Activated naive CD4-positive, alpha-beta T cell treated with anti-CD3 and anti-CD28 coated beads, Interleukin-2, amount 50 U/mL, for 24 hours (primary cell): ENCODE measurements around the gene ICAM4.
"Not testable (repeated sequence)": the region's sequence is repeated elsewhere in the genome, so short reads cannot be mapped to it uniquely, and the experiment has no call there.

Experiments used
- H3K27ac Mint-ChIP-seq: one replicate; pipeline ENCODE4 v1.8.0; 2021; ENCODE audit warnings: mild to moderate bottlenecking, mixed read lengths
- H3K27me3 Mint-ChIP-seq: one replicate; pipeline ENCODE4 v1.8.0; 2021; ENCODE audit warnings: mixed read lengths
- H3K36me3 Mint-ChIP-seq: one replicate; pipeline ENCODE4 v1.8.0; 2021; ENCODE audit warnings: mixed read lengths
- H3K4me1 Mint-ChIP-seq: one replicate; pipeline ENCODE4 v1.8.0; 2021; ENCODE audit warnings: mixed read lengths
- H3K4me3 Mint-ChIP-seq: one replicate; pipeline ENCODE4 v1.8.0; 2021; ENCODE audit warnings: mild to moderate bottlenecking, mixed read lengths
- H3K9me3 Mint-ChIP-seq: one replicate; pipeline ENCODE4 v1.8.0; 2021; ENCODE audit warnings: mixed read lengths

ICAM4 gene, protein sequence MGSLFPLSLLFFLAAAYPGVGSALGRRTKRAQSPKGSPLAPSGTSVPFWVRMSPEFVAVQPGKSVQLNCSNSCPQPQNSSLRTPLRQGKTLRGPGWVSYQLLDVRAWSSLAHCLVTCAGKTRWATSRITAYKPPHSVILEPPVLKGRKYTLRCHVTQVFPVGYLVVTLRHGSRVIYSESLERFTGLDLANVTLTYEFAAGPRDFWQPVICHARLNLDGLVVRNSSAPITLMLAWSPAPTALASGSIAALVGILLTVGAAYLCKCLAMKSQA

DNA sequence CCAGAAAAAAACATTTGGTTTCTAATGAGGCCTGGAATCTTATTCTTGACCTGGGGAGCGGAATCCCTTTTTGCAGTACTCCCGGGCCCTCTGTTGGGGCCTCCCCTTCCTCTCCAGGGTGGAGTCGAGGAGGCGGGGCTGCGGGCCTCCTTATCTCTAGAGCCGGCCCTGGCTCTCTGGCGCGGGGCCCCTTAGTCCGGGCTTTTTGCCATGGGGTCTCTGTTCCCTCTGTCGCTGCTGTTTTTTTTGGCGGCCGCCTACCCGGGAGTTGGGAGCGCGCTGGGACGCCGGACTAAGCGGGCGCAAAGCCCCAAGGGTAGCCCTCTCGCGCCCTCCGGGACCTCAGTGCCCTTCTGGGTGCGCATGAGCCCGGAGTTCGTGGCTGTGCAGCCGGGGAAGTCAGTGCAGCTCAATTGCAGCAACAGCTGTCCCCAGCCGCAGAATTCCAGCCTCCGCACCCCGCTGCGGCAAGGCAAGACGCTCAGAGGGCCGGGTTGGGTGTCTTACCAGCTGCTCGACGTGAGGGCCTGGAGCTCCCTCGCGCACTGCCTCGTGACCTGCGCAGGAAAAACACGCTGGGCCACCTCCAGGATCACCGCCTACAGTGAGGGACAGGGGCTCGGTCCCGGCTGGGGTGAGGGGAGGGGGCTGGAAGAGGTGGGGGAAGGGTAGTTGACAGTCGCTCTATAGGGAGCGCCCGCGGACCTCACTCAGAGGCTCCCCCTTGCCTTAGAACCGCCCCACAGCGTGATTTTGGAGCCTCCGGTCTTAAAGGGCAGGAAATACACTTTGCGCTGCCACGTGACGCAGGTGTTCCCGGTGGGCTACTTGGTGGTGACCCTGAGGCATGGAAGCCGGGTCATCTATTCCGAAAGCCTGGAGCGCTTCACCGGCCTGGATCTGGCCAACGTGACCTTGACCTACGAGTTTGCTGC is at the start of gene ICAM4:
Gene ICAM4 (plus strand): TSS at position 153 of the 935 bp plus-strand sequence. CDS start 58 bp downstream, at position 211.
- H3K9me3 Mint-ChIP-seq: no peaks in the 10 kb centered on the region
- H3K4me1 Mint-ChIP-seq: peaks cover 46% of the 10 kb centered on the region
- peak within 1 kb of the TSS; percentile 73 for H3K4me3 Mint-ChIP-seq
- peaks cover 15% of the 10 kb centered on the region for H3K27me3 Mint-ChIP-seq
- H3K36me3 Mint-ChIP-seq: peaks cover 5% of the 10 kb centered on the region
- no peak within 1 kb of the TSS for H3K27ac Mint-ChIP-seq

DNA sequence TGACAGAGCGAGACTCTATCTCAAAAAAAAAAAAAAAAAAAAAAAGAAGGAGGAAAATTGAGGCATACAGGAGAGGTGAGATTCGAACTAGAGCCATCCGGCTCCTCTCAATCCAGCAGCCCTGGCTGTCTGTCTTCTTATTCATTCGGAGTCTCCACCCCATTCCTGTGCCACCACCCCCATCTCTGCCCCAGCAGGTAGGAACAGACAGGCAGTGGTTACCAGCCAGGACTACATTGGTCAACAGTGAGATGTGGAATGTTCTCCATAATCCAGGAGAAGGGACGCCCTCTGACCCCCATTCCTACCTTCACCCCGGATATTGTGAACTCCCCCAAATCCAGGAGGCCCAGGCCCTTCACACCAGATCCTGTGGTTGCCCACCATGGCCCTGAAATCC is 49.1 kb upstream of the ICAM4 start:
- Mint-ChIP-seq H3K9me3 (no peaks in the 10 kb centered on the region), H3K27me3 (no peaks in the 10 kb centered on the region), H3K4me3 (no peak overlapping the region), H3K4me1 (peaks cover 15% of the 10 kb centered on the region), H3K27ac (no peak overlapping the region), H3K36me3 (no peaks in the 10 kb centered on the region)

DNA sequence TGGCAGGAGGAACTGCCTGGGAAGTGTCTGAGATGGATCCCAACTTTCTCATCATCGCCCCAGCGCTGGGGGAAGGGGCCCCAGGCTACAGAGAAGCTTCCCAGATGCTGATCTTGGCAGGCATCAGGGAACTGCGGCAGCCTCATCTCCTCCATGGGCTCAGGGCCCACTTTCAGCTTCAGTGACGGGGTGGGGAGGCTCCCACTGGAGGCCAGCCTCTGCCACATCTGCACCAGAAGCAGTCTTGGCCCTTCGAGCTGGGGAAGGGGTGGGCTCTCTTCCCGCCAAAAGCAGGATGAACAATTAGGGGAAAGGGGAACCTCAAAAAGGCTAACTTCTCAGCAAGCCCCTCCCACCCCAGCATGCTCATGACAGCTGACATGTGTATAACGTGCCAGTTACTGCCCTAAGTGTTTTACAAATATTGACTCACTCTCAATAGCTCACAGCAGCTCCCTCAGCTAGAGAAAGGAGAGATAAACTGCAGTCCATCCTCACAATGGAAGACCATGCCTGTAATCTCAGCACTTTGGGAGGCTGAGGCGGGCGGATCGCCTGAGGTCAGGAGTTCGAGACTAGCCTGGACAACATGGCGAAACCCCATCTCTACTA is 48.5 kb upstream of the ICAM4 start:
- H3K27ac Mint-ChIP-seq: no peak overlapping the region

DNA sequence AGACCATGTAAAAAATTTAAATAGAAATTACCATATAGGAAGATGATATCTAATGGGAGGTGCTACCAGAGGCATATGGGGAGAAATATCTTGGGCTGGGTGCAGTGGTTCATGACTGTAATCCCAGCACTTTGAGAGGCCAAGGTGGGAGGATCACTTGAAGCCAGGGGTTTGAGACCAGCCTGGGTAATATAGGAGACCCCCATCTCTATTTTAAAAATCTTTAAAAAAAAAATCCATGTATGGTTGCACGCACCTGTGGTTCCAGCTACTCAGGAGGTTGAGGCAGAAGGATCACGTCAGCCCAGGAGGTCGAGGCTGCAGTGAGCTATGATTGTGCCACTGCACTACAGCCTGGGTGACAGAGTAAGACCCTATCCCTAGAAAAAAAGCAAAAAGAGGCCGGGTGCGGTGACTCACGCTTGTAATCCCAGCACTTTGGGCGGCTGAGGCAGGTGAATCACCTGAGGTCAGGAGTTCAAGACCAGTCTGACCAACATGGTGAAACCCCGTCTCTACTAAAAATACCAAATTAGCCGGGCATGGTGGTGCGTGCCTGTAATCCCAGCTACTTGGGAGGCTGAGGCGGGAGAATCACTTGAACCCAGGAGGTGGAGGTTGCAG is 44.8 kb upstream of the ICAM4 start:
- not testable (repeated sequence) for H3K27me3 Mint-ChIP-seq, H3K4me1 Mint-ChIP-seq, H3K4me3 Mint-ChIP-seq, H3K27ac Mint-ChIP-seq, H3K9me3 Mint-ChIP-seq, H3K36me3 Mint-ChIP-seq

More for the DNA sequence above, 48.5 kb upstream of the ICAM4 start:
- Mint-ChIP-seq H3K4me3 (no peak overlapping the region), H3K27me3 (no peaks in the 10 kb centered on the region), H3K4me1 (peaks cover 15% of the 10 kb centered on the region), H3K9me3 (no peaks in the 10 kb centered on the region), H3K36me3 (no peaks in the 10 kb centered on the region)

DNA sequence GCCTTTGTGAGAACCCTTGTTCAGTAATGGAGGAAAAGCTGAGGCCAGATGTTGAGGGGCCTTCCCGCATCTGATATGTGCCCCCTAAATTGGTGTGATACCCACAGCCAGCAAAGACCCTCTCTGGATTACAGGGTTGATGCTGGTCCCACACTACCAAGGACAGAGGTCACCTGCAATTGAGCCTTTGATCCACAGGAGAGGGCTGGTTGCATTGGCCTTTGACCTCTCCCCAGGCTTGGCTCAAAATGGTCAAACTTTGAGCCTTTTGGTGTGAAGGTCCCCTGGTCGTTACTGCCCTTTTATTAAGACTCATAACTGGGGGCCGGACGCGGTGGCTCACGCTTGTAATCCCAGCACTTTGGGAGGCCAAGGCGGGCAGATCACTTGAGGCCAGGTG is 43.1 kb upstream of the ICAM4 start:
- no peak overlapping the region for H3K27ac Mint-ChIP-seq
- no peak overlapping the region for H3K4me3 Mint-ChIP-seq
- H3K9me3 Mint-ChIP-seq: no peaks in the 10 kb centered on the region
- no peaks in the 10 kb centered on the region for H3K4me1 Mint-ChIP-seq
- no peaks in the 10 kb centered on the region for H3K36me3 Mint-ChIP-seq
- H3K27me3 Mint-ChIP-seq: no peaks in the 10 kb centered on the region

- no peak overlapping the region for H3K27ac Mint-ChIP-seq
- H3K4me1 Mint-ChIP-seq: no peaks in the 10 kb centered on the region
- no peaks in the 10 kb centered on the region for H3K36me3 Mint-ChIP-seq
These were observed 41.4 kb upstream of the ICAM4 start for GRCh38 chr19:10245189-10245939.

DNA sequence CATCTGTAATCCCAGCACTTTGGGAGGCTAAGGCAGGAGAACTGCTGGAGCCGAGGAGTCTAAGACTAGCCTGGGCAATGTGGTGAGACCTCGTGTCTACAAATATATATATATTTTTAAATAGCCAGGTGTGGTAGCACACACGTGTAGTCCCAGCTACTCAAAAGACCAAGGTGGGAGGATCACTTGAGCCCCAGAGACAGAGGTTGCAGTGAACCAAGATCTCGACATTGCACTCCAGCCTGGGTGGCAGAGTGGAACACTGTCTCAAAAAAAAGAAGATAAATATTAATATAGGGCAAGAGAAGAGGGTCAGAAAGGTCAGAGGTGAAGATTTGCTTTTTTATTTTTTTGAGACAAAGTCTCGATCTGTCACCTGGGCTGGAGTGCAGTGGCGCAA is 40.2 kb upstream of the ICAM4 start:
- H3K4me3 Mint-ChIP-seq: no peak overlapping the region
- peaks cover under 1% of the 10 kb centered on the region for H3K4me1 Mint-ChIP-seq

More at GRCh38 chr19:10245189-10245939, 41.4 kb upstream of the ICAM4 start:
- Mint-ChIP-seq H3K27me3 (no peaks in the 10 kb centered on the region), H3K4me3 (no peak overlapping the region), H3K9me3 (no peaks in the 10 kb centered on the region)

DNA sequence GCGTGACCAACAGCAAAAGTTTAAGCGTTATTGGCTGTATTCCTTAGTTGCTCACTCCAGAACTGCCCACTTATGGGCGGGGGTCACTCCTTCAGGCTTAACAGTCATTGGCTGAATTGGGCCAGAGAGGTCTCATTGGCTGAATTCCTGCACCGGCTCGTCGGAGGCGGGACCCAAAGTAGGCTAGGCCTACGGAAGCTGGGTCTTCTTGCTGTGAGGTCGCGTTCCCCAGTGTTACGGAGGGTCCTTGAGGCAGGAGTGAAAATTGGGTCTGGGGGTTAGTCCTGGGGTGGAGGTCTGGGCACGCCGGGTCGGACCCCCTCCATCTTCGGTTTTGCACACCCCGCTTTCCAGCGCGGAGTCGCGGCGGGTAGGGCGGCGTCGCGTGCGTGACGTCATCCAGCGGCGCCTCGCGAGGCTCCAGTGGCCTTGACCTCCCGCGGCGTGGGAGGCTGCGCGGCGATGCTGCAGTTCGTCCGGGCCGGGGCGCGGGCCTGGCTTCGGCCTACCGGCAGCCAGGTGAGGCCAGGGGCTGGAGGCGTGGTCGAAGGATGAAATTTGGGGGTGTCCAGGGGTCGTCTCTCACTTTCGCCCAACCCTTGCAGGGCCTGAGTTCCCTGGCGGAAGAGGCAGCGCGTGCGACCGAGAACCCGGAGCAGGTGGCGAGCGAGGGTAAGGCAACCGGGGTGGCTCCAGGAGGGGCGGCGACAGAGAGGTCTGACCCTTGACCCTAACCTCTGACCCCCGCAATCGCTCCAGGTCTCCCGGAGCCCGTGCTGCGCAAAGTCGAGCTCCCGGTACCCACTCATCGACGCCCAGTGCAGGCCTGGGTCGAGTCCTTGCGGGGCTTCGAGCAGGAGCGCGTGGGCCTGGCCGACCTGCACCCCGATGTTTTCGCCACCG is 34.7 kb upstream of the ICAM4 start, which contains the start of gene MRPL4:
Gene MRPL4 (plus strand): TSS at position 423 of the 903 bp plus-strand sequence. CDS start 40 bp downstream, at position 463.
- no peaks in the 10 kb centered on the region for H3K9me3 Mint-ChIP-seq
- H3K27me3 Mint-ChIP-seq: no peaks in the 10 kb centered on the region
- peak within 1 kb of the TSS; percentile 99 for H3K4me3 Mint-ChIP-seq
- H3K27ac Mint-ChIP-seq: peak within 1 kb of the TSS; percentile 98
- peaks cover 21% of the 10 kb centered on the region for H3K4me1 Mint-ChIP-seq
- peaks cover 9% of the 10 kb centered on the region for H3K36me3 Mint-ChIP-seq

More for the DNA sequence above, 40.2 kb upstream of the ICAM4 start:
- Mint-ChIP-seq H3K27ac (no peak overlapping the region), H3K9me3 (no peaks in the 10 kb centered on the region), H3K27me3 (no peaks in the 10 kb centered on the region), H3K36me3 (no peaks in the 10 kb centered on the region)

DNA sequence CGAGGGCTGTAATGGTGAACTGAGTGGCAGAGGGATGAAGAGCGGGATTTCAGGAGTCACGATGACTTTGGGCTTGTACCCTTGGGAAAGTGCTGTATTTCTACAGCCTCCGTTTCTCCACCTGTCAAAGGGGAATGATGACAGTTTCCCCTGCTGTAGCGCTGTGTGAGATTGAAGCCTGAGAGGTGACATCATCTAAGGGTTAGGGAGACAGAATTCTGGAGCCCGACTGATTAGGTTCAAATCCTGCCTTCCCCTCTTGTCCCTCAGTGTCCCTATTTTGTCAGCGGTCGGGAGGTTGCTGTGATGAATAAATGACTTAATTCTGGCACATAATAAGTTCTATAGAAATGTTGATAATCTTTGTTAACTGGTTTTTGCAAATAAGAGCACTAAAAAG is 34.0 kb upstream of the ICAM4 start:
- no peaks in the 10 kb centered on the region for H3K9me3 Mint-ChIP-seq
- H3K27ac Mint-ChIP-seq: peak overlapping the region; percentile 18
- H3K27me3 Mint-ChIP-seq: no peaks in the 10 kb centered on the region
- peaks cover 16% of the 10 kb centered on the region for H3K36me3 Mint-ChIP-seq
- peaks cover 26% of the 10 kb centered on the region for H3K4me1 Mint-ChIP-seq
- peak overlapping the region; percentile 99 for H3K4me3 Mint-ChIP-seq

GRCh38 chr19:10254244-10254643 is 32.5 kb upstream of the ICAM4 start:
- H3K4me3 Mint-ChIP-seq: peak overlapping the region; percentile 49
- peaks cover 16% of the 10 kb centered on the region for H3K36me3 Mint-ChIP-seq
- H3K27ac Mint-ChIP-seq: no peak overlapping the region
- no peaks in the 10 kb centered on the region for H3K27me3 Mint-ChIP-seq
- H3K9me3 Mint-ChIP-seq: no peaks in the 10 kb centered on the region
- peaks cover 33% of the 10 kb centered on the region for H3K4me1 Mint-ChIP-seq

DNA sequence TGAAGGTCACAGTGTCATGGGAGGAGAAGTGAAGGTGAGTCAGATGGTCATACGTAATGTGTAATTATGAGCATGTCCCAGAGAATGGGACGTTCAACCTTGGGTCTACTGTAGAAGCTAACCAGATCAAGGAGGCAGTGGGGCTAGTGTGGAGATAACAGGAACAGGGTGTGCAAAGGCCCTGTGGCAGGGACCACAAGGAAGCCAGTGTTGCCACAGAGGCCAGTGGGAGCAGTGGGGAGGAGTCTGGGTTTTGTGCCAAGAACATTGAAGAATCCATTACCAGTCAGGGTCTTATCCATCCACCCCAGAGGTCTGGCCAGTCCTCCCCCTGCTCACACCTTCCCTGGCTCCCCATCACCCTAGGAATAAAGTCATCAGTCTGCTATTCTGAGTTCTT is 31.4 kb upstream of the ICAM4 start:
- Mint-ChIP-seq H3K4me3 (peak overlapping the region; percentile 23), H3K36me3 (peaks cover 16% of the 10 kb centered on the region), H3K27ac (peak overlapping the region; percentile 48)

DNA sequence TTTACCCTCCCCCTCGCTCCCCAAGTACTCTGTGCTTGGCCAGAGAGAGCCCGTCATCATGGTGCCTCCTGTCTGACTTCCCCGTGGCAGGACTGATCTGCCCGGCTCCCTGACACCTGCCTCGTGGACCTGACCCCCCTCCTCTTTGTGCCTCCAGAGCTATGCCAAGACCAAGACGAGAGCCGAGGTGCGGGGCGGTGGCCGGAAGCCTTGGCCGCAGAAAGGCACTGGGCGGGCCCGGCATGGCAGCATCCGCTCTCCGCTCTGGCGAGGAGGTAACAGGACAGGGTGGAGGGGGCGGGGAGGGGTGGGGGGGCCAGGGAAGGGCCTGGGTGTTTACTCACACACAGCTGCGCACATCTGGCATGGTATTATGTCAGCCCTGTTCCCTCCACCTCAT is 30.2 kb upstream of the ICAM4 start:
- Mint-ChIP-seq H3K36me3 (peaks cover 16% of the 10 kb centered on the region), H3K4me1 (peaks cover 37% of the 10 kb centered on the region)

More for the DNA sequence above, 31.4 kb upstream of the ICAM4 start:
- H3K27me3 Mint-ChIP-seq: no peaks in the 10 kb centered on the region
- no peaks in the 10 kb centered on the region for H3K9me3 Mint-ChIP-seq
- peaks cover 37% of the 10 kb centered on the region for H3K4me1 Mint-ChIP-seq

GRCh38 chr19:10256970-10257615 is 29.7 kb upstream of the ICAM4 start:
- no peak overlapping the region for H3K27ac Mint-ChIP-seq
- H3K36me3 Mint-ChIP-seq: peaks cover 16% of the 10 kb centered on the region
- H3K4me1 Mint-ChIP-seq: peaks cover 34% of the 10 kb centered on the region
- H3K27me3 Mint-ChIP-seq: no peaks in the 10 kb centered on the region
- no peak overlapping the region for H3K4me3 Mint-ChIP-seq
- H3K9me3 Mint-ChIP-seq: no peaks in the 10 kb centered on the region

More for the DNA sequence above, 30.2 kb upstream of the ICAM4 start:
- no peak overlapping the region for H3K27ac Mint-ChIP-seq
- H3K27me3 Mint-ChIP-seq: no peaks in the 10 kb centered on the region
- no peaks in the 10 kb centered on the region for H3K9me3 Mint-ChIP-seq
- H3K4me3 Mint-ChIP-seq: no peak overlapping the region
